H1 (cell line): ENCODE measurements around the gene SLC39A8. TPM values are rescaled to one million over a fixed set of nuclear protein-coding genes. Genes with fewer than 3 reads are reported as not detected.

Experiments used
- CTCF ChIA-PET: fragments of 300-600 bp; sonication (Branson Sonifier 250); formaldehyde crosslinking; loops from one replicate; lab custom pipeline; 2021; ENCODE audit not compliant: partially characterized antibody; lab: Charles Lee
- POLR2A ChIA-PET: fragments of 300-600 bp; sonication (Branson Sonifier 250); formaldehyde crosslinking; loops from one replicate; lab custom pipeline; 2021; ENCODE audit warnings: inconsistent platforms; ENCODE audit not compliant: partially characterized antibody; lab: Charles Lee
- DNase-seq, 2 experiments: peaks; one replicate each; pipeline versions ENCODE4 v3.0.0 to v3.0.0-alpha.2; 2010 to 2022; ENCODE audit warnings: low spot score in 2 of 2, low read depth in 1 of 2, mixed read lengths in 1 of 2
- FAIRE-seq: peaks from 2 replicates; lab custom pipeline; 2011; peaks lifted over from hg19 to GRCh38; lab: Jason Lieb, UNC
- H2AFZ ChIP-seq: 2 replicates; pipeline ENCODE4 v1.8.1; 2012; ENCODE audit warnings: low read length, inconsistent platforms
- H2AK5ac ChIP-seq: 2 replicates; pipeline ENCODE4 v1.6.1; 2013; ENCODE audit warnings: low read depth, low read length
- H2BK120ac ChIP-seq: replicated peaks from 2 replicates; pipeline ENCODE3; 2013; ENCODE audit warnings: low read depth, low read length, inconsistent platforms
- H2BK12ac ChIP-seq: 2 replicates; pipeline ENCODE4 v1.6.1; 2013; ENCODE audit warnings: low read depth, low read length
- H2BK15ac ChIP-seq: 2 replicates; pipeline ENCODE4 v1.6.1; 2013; ENCODE audit warnings: low read length
- H2BK20ac ChIP-seq: 2 replicates; pipeline ENCODE4 v1.6.1; 2013; ENCODE audit warnings: low read length
- H2BK5ac ChIP-seq: 2 replicates; pipeline ENCODE4 v1.6.1; 2013; ENCODE audit warnings: low read depth, low read length
- H3K14ac ChIP-seq: 2 replicates; pipeline ENCODE4 v1.6.1; 2013; ENCODE audit warnings: inconsistent platforms; ENCODE audit not compliant: insufficient read length
- H3K18ac ChIP-seq: 2 replicates; pipeline ENCODE4 v1.6.1; 2013; ENCODE audit warnings: low read length; ENCODE audit errors: extremely low read depth
- H3K23ac ChIP-seq: 2 replicates; pipeline ENCODE4 v1.6.1; 2013; ENCODE audit warnings: inconsistent platforms; ENCODE audit not compliant: insufficient read length
- H3K23me2 ChIP-seq: 2 replicates; pipeline ENCODE4 v1.6.1; 2013; ENCODE audit warnings: low read depth, low read length
- H3K27ac ChIP-seq: 2 replicates; pipeline ENCODE4 v1.6.1; 2011; ENCODE audit warnings: low read depth, low read length, inconsistent platforms
- H3K27me3 ChIP-seq, 4 experiments: replicated peaks in 1 of 4; 1 replicate in 1 of 4; 2 replicates in 3 of 4; pipeline versions ENCODE4 v1.6.1 to v1.8.1; 2011 to 2013; ENCODE audit warnings: low read length in 3 of 4, mild to moderate bottlenecking in 3 of 4, inconsistent platforms in 2 of 4, mixed read lengths in 2 of 4, moderate library complexity in 1 of 4; ENCODE audit not compliant: control insufficient read depth in 3 of 4, insufficient read depth in 3 of 4; ENCODE audit errors: extremely low read depth in 1 of 4
- H3K36me3 ChIP-seq, 4 experiments: 2 replicates each; pipeline versions ENCODE4 v1.6.1 to v1.8.1; 2011 to 2013; ENCODE audit warnings: mild to moderate bottlenecking in 4 of 4, low read length in 3 of 4, moderate library complexity in 2 of 4, control low read depth in 1 of 4, inconsistent platforms in 1 of 4; ENCODE audit not compliant: insufficient read depth in 4 of 4, control insufficient read depth in 2 of 4
- H3K4ac ChIP-seq: replicated peaks from 2 replicates; pipeline ENCODE3; 2013; ENCODE audit warnings: low read length, low read depth, mixed read lengths, inconsistent platforms; ENCODE audit not compliant: insufficient read length
- H3K4me1 ChIP-seq, 4 experiments: replicated peaks in 1 of 4; 1 replicate in 1 of 4; 2 replicates in 3 of 4; pipeline versions ENCODE4 v1.6.1 to v1.8.1; 2011 to 2013; ENCODE audit warnings: low read length in 3 of 4, inconsistent platforms in 2 of 4, mixed read lengths in 1 of 4; ENCODE audit not compliant: insufficient read depth in 4 of 4, control insufficient read depth in 3 of 4
- H3K4me2 ChIP-seq, 2 experiments: 2 replicates each; pipeline versions ENCODE4 v1.6.1 to v1.8.1; 2011 to 2013; ENCODE audit warnings: low read depth in 2 of 2, low read length in 2 of 2, control low read depth in 1 of 2, inconsistent platforms in 1 of 2, mild to moderate bottlenecking in 1 of 2; ENCODE audit not compliant: insufficient read depth in 1 of 2
- H3K4me3 ChIP-seq, 4 experiments: fragments of 200-600, 300-600 bp in 1 of 4; sonication (generic), shearing (Covaris generic), sonication (Bioruptor Twin) in 1 of 4; 2 replicates each; pipeline versions ENCODE4 v1.5.1 to v1.8.1; 2011 to 2016; ENCODE audit warnings: low read length in 4 of 4, low read depth in 3 of 4, control low read depth in 2 of 4, inconsistent platforms in 2 of 4, mild to moderate bottlenecking in 2 of 4, mixed read lengths in 1 of 4, moderate library complexity in 1 of 4; ENCODE audit not compliant: insufficient read depth in 2 of 4; ENCODE audit errors: extremely low read depth in 1 of 4
- H3K56ac ChIP-seq: replicated peaks from 2 replicates; pipeline ENCODE3; 2013; ENCODE audit warnings: low read depth, mild to moderate bottlenecking, mixed read lengths, low read length, inconsistent platforms; ENCODE audit not compliant: insufficient read length
- H3K79me1 ChIP-seq: 2 replicates; pipeline ENCODE4 v1.6.1; 2013; ENCODE audit warnings: low read depth, low read length, control low read depth
- H3K79me2 ChIP-seq, 2 experiments: 2 replicates each; pipeline versions ENCODE4 v1.6.1 to v1.8.1; 2012 to 2013; ENCODE audit warnings: low read length in 2 of 2, mild to moderate bottlenecking in 2 of 2, inconsistent platforms in 1 of 2; ENCODE audit not compliant: insufficient read depth in 2 of 2, control insufficient read depth in 1 of 2
- H3K9ac ChIP-seq, 4 experiments: replicated peaks in 1 of 4; 1 replicate in 1 of 4; 2 replicates in 3 of 4; pipeline versions ENCODE4 v1.6.1 to v1.8.1; 2011 to 2013; ENCODE audit warnings: low read depth in 3 of 4, low read length in 3 of 4, control low read depth in 2 of 4, mild to moderate bottlenecking in 2 of 4, moderate library complexity in 2 of 4, inconsistent platforms in 1 of 4; ENCODE audit errors: extremely low read depth in 1 of 4
- H3K9me3 ChIP-seq, 2 experiments: 2 replicates each; pipeline versions ENCODE4 v1.6.1 to v1.8.1; 2012 to 2013; ENCODE audit warnings: mild to moderate bottlenecking in 2 of 2, moderate library complexity in 2 of 2, control low read depth in 1 of 2, inconsistent platforms in 1 of 2, low read depth in 1 of 2, low read length in 1 of 2, mixed read lengths in 1 of 2; ENCODE audit not compliant: insufficient read depth in 2 of 2
- H4K20me1 ChIP-seq, 2 experiments: replicated peaks in 1 of 2; 2 replicates each; pipeline versions ENCODE3 to v1.8.1; 2011 to 2013; ENCODE audit warnings: inconsistent platforms in 2 of 2, low read length in 2 of 2, mild to moderate bottlenecking in 1 of 2; ENCODE audit not compliant: insufficient read depth in 2 of 2, control insufficient read depth in 1 of 2
- H4K5ac ChIP-seq: 2 replicates; pipeline ENCODE4 v1.6.1; 2013; ENCODE audit warnings: low read length, low read depth, mixed read lengths, inconsistent platforms; ENCODE audit not compliant: insufficient read length
- H4K8ac ChIP-seq: 2 replicates; pipeline ENCODE4 v1.8.0; 2013; ENCODE audit warnings: mild to moderate bottlenecking, moderate library complexity, low read length, inconsistent platforms; ENCODE audit not compliant: insufficient read depth; ENCODE audit errors: extremely low read depth
- H4K91ac ChIP-seq: replicated peaks from 2 replicates; pipeline ENCODE3; 2013; ENCODE audit warnings: low read length, mixed read lengths, inconsistent platforms; ENCODE audit not compliant: insufficient read length
- BACH1 ChIP-seq: IDR thresholded peaks from 2 replicates; pipeline ENCODE4 v1.6.1; 2012; ENCODE audit warnings: low read length, improper control_type of control experiment
- BRCA1 ChIP-seq: IDR thresholded peaks from 2 replicates; pipeline ENCODE4 v1.6.1; 2012; ENCODE audit warnings: low read depth, low read length, improper control_type of control experiment
- FOSL1 ChIP-seq: IDR thresholded peaks from 2 replicates; pipeline ENCODE4 v1.6.1; 2011; ENCODE audit warnings: mild to moderate bottlenecking, low read depth, low read length, moderate library complexity; ENCODE audit not compliant: insufficient read depth
- GTF2F1 ChIP-seq: IDR thresholded peaks from 2 replicates; pipeline ENCODE4 v1.6.1; 2012; ENCODE audit warnings: low read depth, low read length, improper control_type of control experiment, borderline replicate concordance
- HDAC2 ChIP-seq, 2 experiments: fragments of 300-600 bp in 1 of 2; sonication (generic) in 1 of 2; IDR thresholded peaks; 2 replicates each; pipeline ENCODE4 v1.6.1; 2011 to 2012; ENCODE audit warnings: low read depth in 2 of 2, low read length in 2 of 2, mild to moderate bottlenecking in 2 of 2, moderate library complexity in 2 of 2, borderline replicate concordance in 1 of 2, inconsistent platforms in 1 of 2
- MAFK ChIP-seq: IDR thresholded peaks from 2 replicates; pipeline ENCODE4 v1.6.1; 2012; ENCODE audit warnings: low read depth, mild to moderate bottlenecking, improper control_type of control experiment, low read length
- NANOG ChIP-seq: IDR thresholded peaks from 2 replicates; pipeline ENCODE4 v1.6.1; 2011; ENCODE audit warnings: low read length, low read depth, mild to moderate bottlenecking, inconsistent platforms; ENCODE audit not compliant: insufficient read depth, poor library complexity, severe bottlenecking
- POLR2AphosphoS5 ChIP-seq: IDR thresholded peaks from 2 replicates; pipeline ENCODE4 v1.6.1; 2011; ENCODE audit warnings: low read depth, low read length
- POU5F1 ChIP-seq: IDR thresholded peaks from 2 replicates; pipeline ENCODE4 v1.6.1; 2011; ENCODE audit warnings: low read depth, mild to moderate bottlenecking, low read length, moderate library complexity
- SIN3A ChIP-seq, 2 experiments: IDR thresholded peaks in 1 of 2; conservative IDR thresholded peaks in 1 of 2; 2 replicates each; pipeline ENCODE4 v1.6.1; 2011 to 2012; ENCODE audit warnings: low read length in 2 of 2, improper control_type of control experiment in 1 of 2, low read depth in 1 of 2, mild to moderate bottlenecking in 1 of 2
- SIX5 ChIP-seq: IDR thresholded peaks from 2 replicates; pipeline ENCODE4 v1.6.1; 2011; ENCODE audit warnings: mild to moderate bottlenecking, low read depth, low read length
- SP1 ChIP-seq: IDR thresholded peaks from 2 replicates; pipeline ENCODE4 v1.6.1; 2011; ENCODE audit warnings: low read depth, low read length
- SP4 ChIP-seq: IDR thresholded peaks from 2 replicates; pipeline ENCODE4 v1.6.1; 2012; ENCODE audit warnings: low read length, inconsistent platforms
- WGBS, 2 experiments: shearing (Covaris generic) in 1 of 2; methylation state at CpG; one replicate each; pipeline versions ENCODE4 v1.1.6 to v1.1.7; 2013 to 2015; ENCODE audit warnings: low lambda C conversion rate in 2 of 2, mixed read lengths in 2 of 2, inconsistent platforms in 1 of 2, low coverage in 1 of 2, missing lambda C conversion rate in 1 of 2; ENCODE audit not compliant: insufficient replicate concordance in 2 of 2, insufficient coverage in 1 of 2, insufficient read length in 1 of 2; ENCODE audit errors: extremely low coverage in 1 of 2, missing lambda C conversion rate in 1 of 2; 5-methylcytosine and 5-hydroxymethylcytosine counted together
- polyA plus RNA-seq, 7 experiments: library from polyadenylated mRNA; depleted of rRNA in 3 of 7; stranded (reverse) in 5 of 7; unstranded in 2 of 7; fragments of >200 nt in 5 of 7; fragments of 200-250 nt in 2 of 7; gene quantifications; 1 replicate in 5 of 7; 2 replicates in 1 of 7; 4 replicates in 1 of 7; pipeline versions ENCODE4 v1.2.1 to v1.2.3, GENCODE V29; 2011 to 2013; ENCODE audit warnings: missing spikeins in 2 of 7, mixed read lengths in 2 of 7
- total RNA-seq: library from RNA; stranded (reverse); fragmentation: NEBNext Ultra II Directional; extraction: Animal tissue kit (Norgen Biotek cat#: 25700); gene quantifications from 2 replicates; pipeline ENCODE4 v1.2.1, GENCODE V29; 2021
- TF ChIP-seq, protein P1 (sequence below): IDR thresholded peaks from 2 replicates; pipeline ENCODE4 v1.6.1; 2012; ENCODE audit warnings: inconsistent platforms

Gene SLC39A8
- total and polyA plus RNA-seq, 2 of the 8 experiments (the other 6 are each of a cell fraction or from before 2014, with no cell fraction given), result 6.4 to 38.7 TPM

- no peak overlapping the region for H2BK15ac ChIP-seq
- H2BK20ac ChIP-seq, result no peak overlapping the region
- H3K79me2 ChIP-seq, result no peaks in the 10 kb centered on the region
- ChIA-PET POLR2A (interaction anchor here (0.6 kb wide), 1 partner anchor 41 kb away, joined by 3 read pairs; no protein-coding TSS in a partner anchor), CTCF (interaction anchor here (0.9 to 2.2 kb wide), 3 partner anchors 11 to 707 kb away, joined by 3 to 5 read pairs (median 3); no protein-coding TSS in a partner anchor)
- H4K8ac ChIP-seq, result no peak overlapping the region
- H2BK12ac ChIP-seq, result no peak overlapping the region
- no peak overlapping the region for H3K9ac ChIP-seq
- no peaks in the 10 kb centered on the region; the same call in 1 of the 2 replicates for H3K23me2 ChIP-seq
- no peak overlapping the region for H4K91ac ChIP-seq
- H2AFZ ChIP-seq, result no peak overlapping the region
- H3K79me1 ChIP-seq, result no peaks in the 10 kb centered on the region
- no peak overlapping the region for H3K27ac ChIP-seq
- H3K4ac ChIP-seq, result no peak overlapping the region
- H2AK5ac ChIP-seq, result no peak overlapping the region
- H3K18ac ChIP-seq, result no peak overlapping the region
- no peak overlapping the region for H3K23ac ChIP-seq
- no peaks in the 10 kb centered on the region for H3K36me3 ChIP-seq
- H2BK5ac ChIP-seq, result no peak overlapping the region
- no peak for FAIRE-seq
- H3K56ac ChIP-seq, result no peak overlapping the region
- WGBS, 2 experiments, result 95% methylated on average over 1 of the region's 1 CpG; no CpG with 5 or more reads in 1 of the 2 experiments
- no peak overlapping the region for H2BK120ac ChIP-seq
- H3K14ac ChIP-seq, result no peak overlapping the region
- H3K4me2 ChIP-seq, result no peak overlapping the region
- no peak overlapping the region for H4K5ac ChIP-seq
- H3K27me3 ChIP-seq, result no peaks in the 10 kb centered on the region
- H3K9me3 ChIP-seq, result no peaks in the 10 kb centered on the region
- peaks cover 0 to 3% (median 2%) of the 10 kb centered on the region in 4 experiments; a peak in 3 of 7 replicates for H3K4me1 ChIP-seq
- H3K4me3 ChIP-seq, result no peak overlapping the region
- no peak for DNase-seq
- no peaks in the 10 kb centered on the region for H4K20me1 ChIP-seq
- no peak for TF ChIP-seq GTF2F1
- no peak for TF ChIP-seq BACH1
- no peak for TF ChIP-seq NANOG
- no peak for TF ChIP-seq FOSL1
- TF ChIP-seq POU5F1, result no peak
- no peak for TF ChIP-seq SP4
- TF ChIP-seq, protein P1, sequence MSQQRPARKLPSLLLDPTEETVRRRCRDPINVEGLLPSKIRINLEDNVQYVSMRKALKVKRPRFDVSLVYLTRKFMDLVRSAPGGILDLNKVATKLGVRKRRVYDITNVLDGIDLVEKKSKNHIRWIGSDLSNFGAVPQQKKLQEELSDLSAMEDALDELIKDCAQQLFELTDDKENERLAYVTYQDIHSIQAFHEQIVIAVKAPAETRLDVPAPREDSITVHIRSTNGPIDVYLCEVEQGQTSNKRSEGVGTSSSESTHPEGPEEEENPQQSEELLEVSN, result no peak
- TF ChIP-seq MAFK, result no peak
- no peak for TF ChIP-seq BRCA1
- TF ChIP-seq SP1, result no peak
- no peak for TF ChIP-seq POLR2AphosphoS5
- TF ChIP-seq SIX5, result no peak
- no peak for TF ChIP-seq HDAC2 (IDR thresholded peaks at IDR 0.05; ENCODE audit: borderline replicate concordance in 1 of 2, low read depth in 2 of 2, low read length in 2 of 2)
- no peak for TF ChIP-seq SIN3A (conservative IDR thresholded peaks at IDR 0.05 in 1 of 2, IDR thresholded peaks at IDR 0.05 in 1 of 2; ENCODE audit: low read depth in 1 of 2, low read length in 2 of 2)
Measured at GRCh38 chr4:102302762-102303161, 42.5 kb downstream of the SLC39A8 start.
